Liver (tissue), 3 donors: ENCODE data around the gene BRCA1.

Experiments
- CTCF ChIP-seq: fragments of 150-350 bp; IDR thresholded peaks from 2 replicates; pipeline ENCODE4 v1.5.1; 2017; ENCODE audit warnings: improper control_type of control experiment, low read depth, low read length; ENCODE audit not compliant: missing input control
- EGR1 ChIP-seq, 2 donors: IDR thresholded peaks; 2 replicates each; pipeline ENCODE4 v1.6.1; 2016 to 2018; ENCODE audit warnings: antibody characterized with exemption in 2 of 2, low read depth in 2 of 2
- FOXA1 ChIP-seq: IDR thresholded peaks from 2 replicates; pipeline ENCODE4 v1.6.1; 2016; ENCODE audit warnings: antibody characterized with exemption
- FOXA2 ChIP-seq: IDR thresholded peaks from 2 replicates; pipeline ENCODE4 v1.6.1; 2016; ENCODE audit warnings: antibody characterized with exemption
- GABPA ChIP-seq, 2 donors: IDR thresholded peaks in 1 of 2; conservative IDR thresholded peaks in 1 of 2; 2 replicates each; pipeline ENCODE4 v1.6.1; 2016; ENCODE audit warnings: antibody characterized with exemption in 2 of 2, mild to moderate bottlenecking in 1 of 2, moderate library complexity in 1 of 2
- JUND ChIP-seq, 2 donors: IDR thresholded peaks; 2 replicates each; pipeline ENCODE4 v1.6.1; 2016; ENCODE audit warnings: antibody characterized with exemption in 2 of 2
- RAD21 ChIP-seq, 2 donors: IDR thresholded peaks; 2 replicates each; pipeline ENCODE4 v1.6.1; 2016; ENCODE audit warnings: antibody characterized with exemption in 2 of 2, mild to moderate bottlenecking in 2 of 2
- TAF1 ChIP-seq: conservative IDR thresholded peaks from 2 replicates; pipeline ENCODE4 v1.6.1; 2016; ENCODE audit warnings: antibody characterized with exemption, mild to moderate bottlenecking
- YY1 ChIP-seq: IDR thresholded peaks from 2 replicates; pipeline ENCODE4 v1.6.1; 2016; ENCODE audit warnings: antibody characterized with exemption, mild to moderate bottlenecking
- ZBTB33 ChIP-seq: IDR thresholded peaks from 2 replicates; pipeline ENCODE4 v1.6.1; 2016; ENCODE audit warnings: antibody characterized with exemption
- TF ChIP-seq, protein P1 (sequence below): IDR thresholded peaks from 2 replicates; pipeline ENCODE4 v1.6.1; 2016; ENCODE audit warnings: antibody characterized with exemption, mild to moderate bottlenecking
- TF ChIP-seq, protein P2 (sequence below): IDR thresholded peaks from 2 replicates; pipeline ENCODE4 v1.6.1; 2016; ENCODE audit warnings: antibody characterized with exemption
- donor health status: healthy.
- donor health status: healthy.

DNA sequence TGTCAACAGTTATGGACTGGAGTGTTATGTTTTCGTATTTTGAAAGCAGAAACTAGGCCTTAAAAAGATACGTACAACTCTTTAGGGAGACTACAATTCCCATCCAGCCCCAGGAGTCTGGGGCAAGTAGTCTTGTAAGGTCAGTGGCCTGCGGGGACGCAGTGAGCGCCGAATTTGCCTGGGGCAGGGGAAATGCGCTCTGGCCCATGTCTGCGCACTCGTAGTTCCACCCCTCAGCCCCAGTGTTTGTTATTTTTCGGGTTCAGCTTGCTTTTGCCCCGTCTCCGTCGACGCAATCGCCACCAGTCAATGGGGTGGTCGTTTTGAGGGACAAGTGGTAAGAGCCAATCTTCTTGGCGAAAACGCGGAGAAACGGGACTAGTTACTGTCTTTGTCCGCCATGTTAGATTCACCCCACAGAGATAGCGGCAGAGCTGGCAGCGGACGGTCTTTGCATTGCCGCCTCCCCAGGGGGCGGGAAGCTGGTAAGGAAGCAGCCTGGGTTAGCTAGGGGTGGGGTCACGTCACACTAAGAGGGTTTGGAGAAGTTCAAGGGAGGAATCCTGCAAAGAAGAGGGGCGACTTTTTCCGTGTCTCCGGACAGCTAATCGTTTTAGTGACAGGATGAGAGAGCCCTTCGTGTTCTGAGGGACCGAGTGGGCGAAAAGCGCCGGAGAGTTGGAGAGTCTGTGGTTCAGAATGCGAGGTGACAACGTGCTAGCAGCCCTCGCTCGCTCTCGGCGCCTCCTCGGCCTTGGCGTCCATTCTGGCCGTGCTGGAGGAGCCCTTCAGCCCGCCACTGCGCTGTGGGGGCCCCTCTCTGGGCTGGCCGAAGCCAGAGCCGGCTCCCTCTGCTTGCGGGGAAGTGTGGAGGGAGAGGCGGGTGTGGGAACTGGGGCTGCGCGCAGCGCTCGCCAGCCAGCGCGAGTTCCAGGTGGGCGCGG is 1.1 kb upstream of the BRCA1 start:
- TF ChIP-seq ZBTB33 (no peak), CTCF (no peak), FOXA2 (no peak), RAD21 (IDR thresholded peaks at IDR 0.05) (no peak), YY1 (no peak), TAF1 (no peak), EGR1 (IDR thresholded peaks at IDR 0.05; ENCODE audit: low read depth in 2 of 2) (no peak), JUND (IDR thresholded peaks at IDR 0.05) (no peak), FOXA1 (no peak), GABPA (IDR thresholded peaks at IDR 0.05 in 1 of 2, conservative IDR thresholded peaks at IDR 0.05 in 1 of 2) (no peak)
- TF ChIP-seq, protein P1, sequence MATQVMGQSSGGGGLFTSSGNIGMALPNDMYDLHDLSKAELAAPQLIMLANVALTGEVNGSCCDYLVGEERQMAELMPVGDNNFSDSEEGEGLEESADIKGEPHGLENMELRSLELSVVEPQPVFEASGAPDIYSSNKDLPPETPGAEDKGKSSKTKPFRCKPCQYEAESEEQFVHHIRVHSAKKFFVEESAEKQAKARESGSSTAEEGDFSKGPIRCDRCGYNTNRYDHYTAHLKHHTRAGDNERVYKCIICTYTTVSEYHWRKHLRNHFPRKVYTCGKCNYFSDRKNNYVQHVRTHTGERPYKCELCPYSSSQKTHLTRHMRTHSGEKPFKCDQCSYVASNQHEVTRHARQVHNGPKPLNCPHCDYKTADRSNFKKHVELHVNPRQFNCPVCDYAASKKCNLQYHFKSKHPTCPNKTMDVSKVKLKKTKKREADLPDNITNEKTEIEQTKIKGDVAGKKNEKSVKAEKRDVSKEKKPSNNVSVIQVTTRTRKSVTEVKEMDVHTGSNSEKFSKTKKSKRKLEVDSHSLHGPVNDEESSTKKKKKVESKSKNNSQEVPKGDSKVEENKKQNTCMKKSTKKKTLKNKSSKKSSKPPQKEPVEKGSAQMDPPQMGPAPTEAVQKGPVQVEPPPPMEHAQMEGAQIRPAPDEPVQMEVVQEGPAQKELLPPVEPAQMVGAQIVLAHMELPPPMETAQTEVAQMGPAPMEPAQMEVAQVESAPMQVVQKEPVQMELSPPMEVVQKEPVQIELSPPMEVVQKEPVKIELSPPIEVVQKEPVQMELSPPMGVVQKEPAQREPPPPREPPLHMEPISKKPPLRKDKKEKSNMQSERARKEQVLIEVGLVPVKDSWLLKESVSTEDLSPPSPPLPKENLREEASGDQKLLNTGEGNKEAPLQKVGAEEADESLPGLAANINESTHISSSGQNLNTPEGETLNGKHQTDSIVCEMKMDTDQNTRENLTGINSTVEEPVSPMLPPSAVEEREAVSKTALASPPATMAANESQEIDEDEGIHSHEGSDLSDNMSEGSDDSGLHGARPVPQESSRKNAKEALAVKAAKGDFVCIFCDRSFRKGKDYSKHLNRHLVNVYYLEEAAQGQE, result no peak
- TF ChIP-seq, protein P2, sequence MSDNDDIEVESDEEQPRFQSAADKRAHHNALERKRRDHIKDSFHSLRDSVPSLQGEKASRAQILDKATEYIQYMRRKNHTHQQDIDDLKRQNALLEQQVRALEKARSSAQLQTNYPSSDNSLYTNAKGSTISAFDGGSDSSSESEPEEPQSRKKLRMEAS, result no peak
